Esophagus (tissue), 2 donors: ENCODE results near the gene PPFIA2. TPM values are rescaled to one million over a fixed set of nuclear protein-coding genes. Genes with fewer than 3 reads are reported as not detected.

Experiments used
- H3K27ac ChIP-seq, 2 donors: one replicate each; pipeline ENCODE4 v1.5.1; 2013; ENCODE audit warnings: low read depth in 2 of 2, mild to moderate bottlenecking in 2 of 2, inconsistent platforms in 1 of 2, low read length in 1 of 2, moderate library complexity in 1 of 2
- H3K27me3 ChIP-seq, 2 donors: one replicate each; pipeline ENCODE4 v1.6.1; 2013; ENCODE audit warnings: low read length in 2 of 2, control low read depth in 1 of 2, mild to moderate bottlenecking in 1 of 2; ENCODE audit not compliant: insufficient read depth in 2 of 2, control insufficient read depth in 1 of 2
- H3K36me3 ChIP-seq, 2 donors: one replicate each; pipeline ENCODE4 v1.6.1; 2013; ENCODE audit warnings: low read length in 1 of 2; ENCODE audit not compliant: control insufficient read depth in 2 of 2, insufficient read depth in 2 of 2
- H3K4me1 ChIP-seq, 2 donors: one replicate each; pipeline ENCODE4 v1.6.1; 2013; ENCODE audit warnings: low read length in 1 of 2; ENCODE audit not compliant: control insufficient read depth in 2 of 2, insufficient read depth in 2 of 2
- H3K4me3 ChIP-seq, 2 donors: one replicate each; pipeline ENCODE4 v1.5.1; 2013; ENCODE audit warnings: low read length in 2 of 2, mild to moderate bottlenecking in 2 of 2, low read depth in 1 of 2, moderate library complexity in 1 of 2
- H3K9me3 ChIP-seq, 2 donors: one replicate each; pipeline ENCODE4 v1.6.1; 2013; ENCODE audit warnings: mild to moderate bottlenecking in 2 of 2, low read depth in 1 of 2, low read length in 1 of 2, moderate library complexity in 1 of 2; ENCODE audit not compliant: control insufficient read depth in 2 of 2, insufficient read depth in 1 of 2
- WGBS, 2 donors: extraction: QIAGEN DNeasy Blood & Tissue Kit; methylation state at CpG; one replicate each; pipeline ENCODE4 v1.1.7; 2013; 5-methylcytosine and 5-hydroxymethylcytosine counted together
- polyA plus RNA-seq, 2 donors: library from polyadenylated mRNA; stranded (reverse); fragments of 200-250 nt; gene quantifications; one replicate each; pipeline ENCODE4 v1.2.3, GENCODE V29; 2013
- donor health status: healthy with polysubstance abuse.
- donor health status: Bipolar disorder and iron deficiency.

Gene PPFIA2
- polyA plus RNA-seq, 2 donors, result 0.08 to 0.10 TPM

DNA sequence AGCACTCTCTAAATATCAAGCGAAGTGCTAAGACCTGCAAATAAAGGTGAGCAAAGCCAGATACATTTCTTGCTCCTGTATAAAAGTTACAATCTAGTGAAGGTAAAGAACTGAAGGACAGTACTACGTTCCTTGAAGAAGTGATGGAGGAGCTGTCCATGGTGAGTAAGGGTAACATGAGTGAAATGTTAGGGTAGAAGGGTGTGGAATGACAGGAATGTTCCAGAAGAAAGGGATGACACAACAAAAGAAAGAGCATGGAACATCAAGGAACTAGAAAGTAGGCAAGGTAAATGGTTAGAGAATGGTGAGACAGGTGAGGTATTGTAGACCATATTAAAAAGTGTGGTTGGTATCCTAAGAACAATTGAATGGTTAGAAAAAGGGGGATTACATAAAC lies 408.8 kb downstream of the PPFIA2 start:
- Histone ChIP-seq H3K4me1 (no peaks in the 10 kb centered on the region), H3K36me3 (no peaks in the 10 kb centered on the region), H3K27me3 (no peaks in the 10 kb centered on the region), H3K27ac (no peak overlapping the region), H3K4me3 (no peak overlapping the region), H3K9me3 (peaks cover 0 to 2% of the 10 kb centered on the region in 2 donors)
- WGBS, 2 donors, result 69 to 71% methylated on average over 2 of the region's 2 CpGs

DNA sequence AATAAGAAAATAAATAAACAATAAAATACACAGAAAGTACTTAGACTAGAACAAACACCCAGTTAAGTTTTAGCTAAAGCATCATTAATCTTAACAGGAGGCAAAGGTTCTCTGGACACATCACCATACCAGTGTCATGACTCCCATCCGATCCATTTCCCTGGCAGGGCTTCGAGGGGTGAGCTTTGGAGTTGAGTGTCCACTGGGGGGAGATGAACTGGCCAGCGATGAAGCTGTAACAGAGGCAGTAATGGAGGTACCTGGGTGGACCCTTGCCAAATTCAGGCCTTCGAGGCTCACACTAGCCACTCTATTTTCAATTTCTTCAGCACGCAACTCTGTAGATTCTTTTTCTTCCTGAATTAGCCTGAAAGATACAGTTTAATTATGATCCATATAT lies 411.7 kb downstream of the PPFIA2 start:
- Histone ChIP-seq H3K9me3 (peaks cover 0 to 2% of the 10 kb centered on the region in 2 donors), H3K4me1 (no peaks in the 10 kb centered on the region), H3K36me3 (no peaks in the 10 kb centered on the region), H3K27ac (no peak overlapping the region), H3K4me3 (no peak overlapping the region), H3K27me3 (no peaks in the 10 kb centered on the region)
- 80 to 82% methylated on average over 5 of the region's 5 CpGs for WGBS, 2 donors

DNA sequence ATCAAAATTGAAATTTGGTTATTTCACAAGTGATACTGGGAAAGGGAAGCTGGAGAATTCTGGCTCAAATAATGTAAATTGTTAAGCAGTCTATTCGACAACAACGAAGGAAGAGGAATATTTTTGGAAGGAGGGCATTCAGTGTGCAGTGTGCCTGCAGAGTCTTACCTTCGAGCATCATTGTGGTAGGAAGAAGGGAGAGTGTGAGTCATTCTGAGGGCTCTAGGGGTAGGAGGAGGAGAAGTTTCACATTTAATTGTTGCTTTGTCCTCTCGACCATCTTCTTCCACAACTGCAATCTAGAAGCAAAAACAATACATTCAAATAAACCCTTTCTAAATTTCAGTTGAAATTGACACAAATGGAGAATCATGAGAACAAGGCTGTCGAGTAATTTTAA lies 418.2 kb downstream of the PPFIA2 start:
- 64 to 71% methylated on average over 5 of the region's 5 CpGs for WGBS, 2 donors
- no peak overlapping the region for H3K4me3 ChIP-seq
- no peaks in the 10 kb centered on the region for H3K27me3 ChIP-seq
- H3K36me3 ChIP-seq, result no peaks in the 10 kb centered on the region
- H3K27ac ChIP-seq, result no peak overlapping the region
- no peaks in the 10 kb centered on the region for H3K9me3 ChIP-seq
- H3K4me1 ChIP-seq, result no peaks in the 10 kb centered on the region

DNA sequence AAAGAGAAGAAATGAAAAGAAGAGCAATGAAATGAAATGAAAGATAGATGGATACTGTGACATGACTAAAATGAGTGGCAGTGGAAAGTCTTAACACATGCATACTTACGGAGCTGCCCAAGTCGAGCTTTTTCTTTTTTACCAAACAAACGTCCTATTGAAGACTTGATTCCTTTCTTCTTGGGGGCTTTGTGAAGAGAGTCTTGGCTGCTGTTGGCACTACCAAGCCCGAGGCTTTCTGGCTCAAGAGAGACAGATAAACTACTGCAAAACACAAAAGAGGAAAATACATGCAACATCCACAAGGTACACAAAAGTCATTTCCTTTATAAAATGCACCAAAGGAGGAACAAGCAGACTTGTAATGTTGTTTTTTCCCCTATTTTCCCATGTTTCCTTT lies 420.1 kb downstream of the PPFIA2 start:
- no peak overlapping the region for H3K4me3 ChIP-seq
- H3K36me3 ChIP-seq, result no peaks in the 10 kb centered on the region
- no peak overlapping the region for H3K27ac ChIP-seq
- 39 to 47% methylated on average over 4 of the region's 4 CpGs for WGBS, 2 donors
- no peaks in the 10 kb centered on the region for H3K27me3 ChIP-seq
- no peaks in the 10 kb centered on the region for H3K9me3 ChIP-seq
- no peaks in the 10 kb centered on the region for H3K4me1 ChIP-seq

DNA sequence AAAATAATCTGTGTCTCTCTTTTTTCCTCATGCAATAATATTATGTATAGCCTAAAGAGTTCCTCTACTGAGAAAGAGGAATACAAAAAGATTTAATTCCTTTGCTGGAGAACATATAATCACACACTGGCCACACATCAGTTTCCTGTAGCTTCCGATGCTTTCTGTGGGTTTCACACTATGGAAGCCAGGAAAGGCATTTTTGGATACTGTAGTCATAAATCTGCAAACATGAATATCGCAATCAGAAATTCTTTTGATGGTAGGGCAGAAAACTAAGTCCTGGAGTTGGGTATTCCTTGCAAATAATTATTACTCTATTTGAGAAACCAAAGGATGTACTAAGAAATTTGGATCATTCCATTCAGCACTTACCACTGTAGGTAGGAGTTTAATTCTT lies 421.3 kb downstream of the PPFIA2 start:
- Histone ChIP-seq H3K9me3 (no peaks in the 10 kb centered on the region), H3K4me1 (no peaks in the 10 kb centered on the region), H3K27me3 (no peaks in the 10 kb centered on the region), H3K4me3 (no peak overlapping the region), H3K36me3 (no peaks in the 10 kb centered on the region), H3K27ac (no peak overlapping the region)
- WGBS, 2 donors, result 84 to 85% methylated on average over 2 of the region's 2 CpGs

DNA sequence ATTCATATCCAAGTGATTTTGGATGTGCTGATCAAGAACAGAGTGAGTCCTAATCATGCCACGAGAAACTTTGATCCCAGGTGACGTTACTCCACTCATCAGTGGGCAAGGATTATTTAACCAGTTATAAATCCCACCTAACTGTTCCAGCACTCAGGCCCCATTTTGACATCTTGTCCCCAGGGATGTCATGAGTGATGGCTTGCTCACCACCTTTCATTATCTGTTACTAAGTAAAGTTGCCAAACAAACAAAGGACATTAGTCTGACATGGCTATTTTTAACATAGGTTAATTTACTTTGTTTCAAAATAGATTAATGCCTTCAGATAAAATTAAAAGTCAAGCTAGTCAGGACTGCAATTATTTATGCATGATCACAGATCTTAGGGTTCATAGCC lies 425.3 kb downstream of the PPFIA2 start:
- 38 to 60% methylated on average over 2 of the region's 2 CpGs for WGBS, 2 donors
- H3K27ac ChIP-seq, result no peak overlapping the region
- H3K9me3 ChIP-seq, result no peaks in the 10 kb centered on the region
- no peaks in the 10 kb centered on the region for H3K27me3 ChIP-seq
- no peaks in the 10 kb centered on the region for H3K4me1 ChIP-seq
- H3K4me3 ChIP-seq, result no peak overlapping the region
- no peaks in the 10 kb centered on the region for H3K36me3 ChIP-seq

DNA sequence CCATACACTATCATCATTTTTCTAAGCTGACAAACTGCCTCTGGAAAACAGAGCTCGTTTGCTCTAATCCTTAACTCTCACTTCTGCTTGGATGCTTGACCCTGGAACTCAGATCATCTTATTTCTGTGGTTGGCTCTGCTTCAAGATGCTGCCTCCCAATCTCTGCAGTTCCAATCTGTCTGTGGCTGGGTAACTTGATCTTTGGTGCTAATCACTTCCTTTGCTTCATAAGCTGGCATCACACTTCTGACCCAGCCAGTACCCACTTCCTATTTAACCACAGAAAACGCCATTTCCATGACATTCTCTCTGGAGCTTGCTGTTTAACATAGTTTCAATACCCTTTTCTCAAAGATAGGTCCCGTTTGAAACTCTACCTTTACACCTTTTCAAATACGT lies 427.1 kb downstream of the PPFIA2 start:
- WGBS, 2 donors, result 49 to 50% methylated on average over 4 of the region's 4 CpGs
- no peaks in the 10 kb centered on the region for H3K27me3 ChIP-seq
- no peaks in the 10 kb centered on the region for H3K9me3 ChIP-seq
- H3K4me3 ChIP-seq, result no peak overlapping the region
- no peaks in the 10 kb centered on the region for H3K36me3 ChIP-seq
- H3K4me1 ChIP-seq, result no peaks in the 10 kb centered on the region
- no peak overlapping the region for H3K27ac ChIP-seq

DNA sequence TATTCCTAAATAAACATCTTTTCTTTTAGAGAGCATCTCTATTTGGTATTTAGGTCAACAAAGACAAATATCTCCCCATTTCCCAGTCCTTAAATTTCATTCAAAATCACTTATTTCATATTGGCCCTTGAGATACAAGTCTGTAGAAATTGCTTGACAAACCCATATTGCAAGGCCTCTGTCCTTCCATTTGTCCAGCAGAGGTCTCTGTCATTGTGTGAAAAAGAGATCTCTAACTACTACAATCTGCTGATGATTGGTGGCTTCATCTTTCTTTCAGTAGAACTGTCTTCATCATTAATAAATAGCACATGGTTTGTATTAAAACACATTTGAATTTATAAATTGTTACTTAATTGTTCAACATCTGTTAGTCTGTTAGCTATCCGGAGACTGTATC lies 428.7 kb downstream of the PPFIA2 start:
- 84 to 98% methylated on average over 1 of the region's 1 CpG for WGBS, 2 donors

DNA sequence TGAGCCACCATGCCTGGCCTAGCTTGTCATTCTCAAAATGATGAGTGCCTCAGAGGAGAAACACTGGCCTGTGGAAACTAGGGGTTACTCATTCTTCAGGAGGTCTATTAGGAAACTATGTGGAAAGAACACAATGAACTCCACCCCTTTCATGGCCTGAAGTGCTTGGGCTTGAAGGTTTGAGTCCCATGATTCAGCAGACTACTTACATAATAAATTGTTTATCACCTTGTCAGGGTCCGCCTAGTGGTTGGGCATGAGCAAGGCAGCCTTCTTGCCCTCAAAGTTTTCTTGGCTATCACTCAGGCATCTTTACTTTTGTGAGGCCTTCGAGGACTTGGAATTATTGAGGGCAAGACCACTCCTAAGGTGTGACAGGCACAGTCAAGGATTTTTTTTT lies 430.1 kb downstream of the PPFIA2 start:
- Histone ChIP-seq H3K27me3 (no peaks in the 10 kb centered on the region), H3K4me1 (no peaks in the 10 kb centered on the region), H3K4me3 (no peak overlapping the region), H3K36me3 (no peaks in the 10 kb centered on the region), H3K9me3 (no peaks in the 10 kb centered on the region), H3K27ac (no peak overlapping the region)
- WGBS, 2 donors, result 72 to 82% methylated on average over 2 of the region's 2 CpGs

More for the DNA sequence above, 428.7 kb downstream of the PPFIA2 start:
- no peaks in the 10 kb centered on the region for H3K9me3 ChIP-seq
- H3K4me1 ChIP-seq, result no peaks in the 10 kb centered on the region
- no peak overlapping the region for H3K4me3 ChIP-seq
- no peaks in the 10 kb centered on the region for H3K27me3 ChIP-seq
- no peak overlapping the region for H3K27ac ChIP-seq
- H3K36me3 ChIP-seq, result no peaks in the 10 kb centered on the region

DNA sequence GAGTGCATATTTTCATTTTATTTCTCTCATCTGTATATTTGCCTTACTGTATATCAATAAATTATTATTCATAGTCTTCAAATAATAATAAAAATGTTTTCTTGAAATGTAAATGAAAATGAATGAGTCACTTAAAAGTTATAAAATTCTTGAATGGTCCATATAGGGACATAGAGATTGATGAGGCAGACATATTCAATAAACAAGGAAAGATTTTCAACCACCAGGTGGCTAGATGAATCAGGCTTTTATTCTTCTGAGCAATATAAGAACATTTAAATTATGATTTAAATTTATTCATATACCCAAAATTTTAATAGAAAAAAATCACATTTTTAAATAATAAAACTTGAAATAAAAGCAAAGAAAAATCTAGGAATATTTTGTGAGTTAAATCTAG lies 431.7 kb downstream of the PPFIA2 start:
- no peaks in the 10 kb centered on the region for H3K9me3 ChIP-seq
- no peaks in the 10 kb centered on the region for H3K4me1 ChIP-seq

More for the DNA sequence above, 431.7 kb downstream of the PPFIA2 start:
- Histone ChIP-seq H3K36me3 (no peaks in the 10 kb centered on the region), H3K4me3 (no peak overlapping the region), H3K27me3 (no peaks in the 10 kb centered on the region), H3K27ac (no peak overlapping the region)
